HG02610 (cell line): ENCODE data around the gene NOS2.
"Not testable (repeated sequence)": the region's sequence is repeated elsewhere in the genome, so short reads cannot be mapped to it uniquely, and the experiment has no call there.

Experiments used
- ATAC-seq: cut with Tn5 transposase; IDR thresholded peaks from one replicate; pipeline ENCODE4 v1.9.1; 2021; ENCODE audit warnings: mild to moderate bottlenecking, moderate library complexity; ENCODE audit not compliant: unreplicated experiment

NOS2 gene

DNA sequence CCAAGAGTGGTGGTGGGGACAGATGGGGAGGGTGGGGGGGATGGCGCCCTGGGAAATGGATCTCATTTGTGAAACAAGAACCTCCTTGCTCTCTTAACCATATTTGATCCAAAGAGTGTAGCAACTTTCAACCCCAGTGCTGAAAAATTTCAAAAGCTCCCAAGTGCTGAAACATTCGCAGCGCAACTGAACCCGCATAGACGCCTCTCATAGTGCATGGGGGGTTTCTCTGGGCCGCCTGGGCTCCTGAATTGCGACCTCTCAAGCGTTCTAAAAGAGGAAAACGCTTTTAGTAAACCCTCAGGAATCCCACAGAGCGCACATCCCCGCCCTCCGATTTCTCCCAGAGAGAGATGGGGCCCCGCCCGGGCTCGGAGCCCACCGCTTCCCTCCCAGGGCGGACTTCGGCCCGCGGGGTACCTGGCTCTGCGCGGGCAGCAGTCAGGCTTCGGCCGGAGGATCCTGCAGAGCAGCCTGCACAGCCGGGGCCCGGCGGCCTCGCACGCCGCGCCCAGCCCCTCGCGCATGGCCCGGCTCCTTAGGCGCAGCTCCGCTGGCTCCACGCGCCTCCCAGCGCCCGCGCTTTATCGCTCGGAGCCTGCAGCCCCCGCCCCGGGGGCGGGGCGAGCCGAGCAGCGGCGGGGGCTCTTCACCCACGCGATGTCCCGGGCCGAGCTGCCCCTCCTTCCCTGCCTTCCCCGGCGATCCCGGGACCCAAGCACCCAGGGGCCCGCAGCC lies 7.0 kb downstream of the NOS2 start:
- ATAC-seq = no peak

DNA sequence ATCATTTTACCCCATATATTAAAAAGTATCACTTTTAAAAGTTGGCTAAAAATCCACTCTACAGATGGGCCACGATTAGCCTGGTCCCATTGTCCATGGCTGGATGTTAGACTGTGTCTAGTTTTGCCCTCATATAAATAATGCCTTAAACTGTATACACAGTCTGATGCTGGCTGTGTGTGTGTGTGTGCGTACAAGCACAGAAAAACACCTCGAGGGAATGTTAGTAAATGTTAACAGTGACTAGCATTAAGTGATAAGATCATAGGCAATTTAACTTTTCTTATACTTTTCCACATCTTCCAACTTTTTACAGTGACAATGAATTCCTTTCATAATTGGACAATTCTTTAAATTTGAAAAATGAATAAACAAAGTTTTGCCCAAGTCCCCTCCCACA lies 8.2 kb downstream of the NOS2 start:
- ATAC-seq = no peak

- ATAC-seq = no peak
Measured at GRCh38 chr17:27788919-27789318, 11.4 kb downstream of the NOS2 start.

- ATAC-seq = no peak
Measured at GRCh38 chr17:27783440-27784350, 16.6 kb downstream of the NOS2 start.

DNA sequence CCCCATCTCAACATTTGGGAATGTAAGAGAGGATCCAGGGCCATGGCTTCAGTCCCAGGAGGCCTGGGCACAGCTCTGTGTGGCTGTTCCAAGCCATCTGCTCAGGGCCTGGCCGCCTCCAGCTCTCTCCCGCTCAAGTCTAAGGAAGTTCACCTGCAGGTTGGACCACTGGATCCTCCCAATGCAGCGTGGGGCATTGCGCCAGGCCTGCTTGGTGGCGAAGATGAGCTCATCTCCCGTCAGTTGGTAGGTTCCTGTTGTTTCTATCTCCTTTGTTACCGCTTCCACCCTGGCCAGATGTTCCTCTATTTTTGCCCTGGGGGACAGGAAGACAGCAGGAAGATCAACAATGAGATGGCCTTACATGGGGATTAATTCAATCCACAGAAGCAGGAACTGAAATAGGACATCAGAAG lies 17.5 kb downstream of the NOS2 start:
- no peak for ATAC-seq

DNA sequence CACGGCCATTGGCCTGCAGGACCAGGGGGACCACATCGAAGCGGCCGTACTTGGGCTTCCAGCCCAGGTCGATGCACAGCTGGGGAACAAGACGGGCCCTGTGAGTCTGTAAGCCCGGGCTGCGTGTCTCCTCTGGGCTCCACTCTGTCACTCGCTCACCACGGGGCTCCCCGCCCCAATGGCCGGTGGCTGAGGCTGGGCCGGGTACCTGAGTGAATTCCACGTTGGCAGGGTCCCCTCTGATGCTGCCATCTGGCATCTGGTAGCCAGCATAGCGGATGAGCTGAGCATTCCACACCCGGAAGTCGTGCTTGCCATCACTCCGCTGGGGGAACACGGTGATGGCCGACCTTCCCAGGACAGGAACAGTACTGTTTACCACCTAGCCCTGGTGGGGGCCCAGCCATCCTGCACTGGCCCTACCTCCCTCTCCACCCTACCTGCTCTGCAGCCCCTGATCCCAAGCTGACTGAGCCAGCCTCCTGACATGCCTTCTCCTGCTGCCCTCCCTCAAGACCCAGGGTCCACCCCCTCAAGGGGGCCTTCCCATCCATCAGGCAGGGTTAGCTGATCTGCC lies 19.4 kb downstream of the NOS2 start:
- no peak for ATAC-seq

- no peak for ATAC-seq
Measured at GRCh38 chr17:27780092-27780827, 20.1 kb downstream of the NOS2 start.

DNA sequence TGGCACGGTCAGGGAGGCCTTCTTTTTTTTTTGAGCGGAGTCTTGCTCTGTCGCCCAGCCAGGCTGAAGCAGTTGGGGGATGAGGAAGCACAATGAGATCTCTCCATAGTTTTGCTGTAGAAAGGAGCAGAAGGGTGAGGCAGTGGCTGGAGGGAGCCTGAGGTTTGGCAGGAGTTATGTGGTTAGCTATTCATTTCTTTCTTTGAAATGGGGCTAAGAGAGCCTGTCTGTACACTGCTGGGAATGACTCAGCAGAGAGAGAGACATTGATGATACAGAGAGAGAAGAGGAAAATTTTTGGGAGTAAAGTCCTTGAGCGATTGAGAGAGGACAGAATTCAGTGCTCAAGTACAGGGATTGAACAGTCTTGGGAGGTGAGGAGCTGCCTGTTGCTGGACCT lies 22.1 kb downstream of the NOS2 start:
- ATAC-seq = no peak

DNA sequence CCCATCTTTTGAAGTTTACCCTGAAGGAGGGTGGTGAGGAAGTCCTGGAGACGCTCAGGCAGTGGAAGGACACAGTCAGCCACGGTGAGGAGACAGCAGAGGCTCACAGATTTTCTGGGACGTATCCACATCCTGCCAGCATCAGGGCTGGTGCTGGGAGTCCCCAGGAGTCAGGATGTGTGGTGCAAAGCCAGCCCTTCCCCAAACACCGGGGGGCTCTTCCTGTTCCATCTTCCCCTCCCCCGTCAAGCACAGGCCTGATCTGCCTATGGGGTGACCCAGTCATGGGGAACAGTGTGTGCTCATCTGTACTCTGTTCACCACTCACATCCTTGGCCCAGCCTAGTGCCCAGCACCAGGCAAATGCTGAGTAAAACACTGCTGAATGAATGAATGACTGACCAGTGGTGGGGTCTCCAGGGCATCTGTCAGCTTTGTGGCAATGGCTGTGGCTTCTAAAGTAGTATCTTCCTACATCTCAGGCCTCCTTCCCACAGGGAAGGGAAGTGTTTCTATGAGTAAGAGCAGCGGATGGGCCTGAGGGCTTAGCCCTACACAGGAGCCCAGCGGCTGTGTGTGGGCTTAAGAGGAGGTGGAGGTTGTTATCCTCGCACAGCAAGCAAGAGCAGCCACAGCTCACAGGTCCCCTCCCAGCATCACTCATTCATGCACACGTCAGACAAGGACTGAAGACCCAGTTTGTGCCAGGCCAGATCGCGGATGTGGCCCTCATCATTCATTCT lies 23.3 kb downstream of the NOS2 start:
- no peak for ATAC-seq

- no peak for ATAC-seq
Measured at GRCh38 chr17:27771586-27771985, 28.7 kb downstream of the NOS2 start.

DNA sequence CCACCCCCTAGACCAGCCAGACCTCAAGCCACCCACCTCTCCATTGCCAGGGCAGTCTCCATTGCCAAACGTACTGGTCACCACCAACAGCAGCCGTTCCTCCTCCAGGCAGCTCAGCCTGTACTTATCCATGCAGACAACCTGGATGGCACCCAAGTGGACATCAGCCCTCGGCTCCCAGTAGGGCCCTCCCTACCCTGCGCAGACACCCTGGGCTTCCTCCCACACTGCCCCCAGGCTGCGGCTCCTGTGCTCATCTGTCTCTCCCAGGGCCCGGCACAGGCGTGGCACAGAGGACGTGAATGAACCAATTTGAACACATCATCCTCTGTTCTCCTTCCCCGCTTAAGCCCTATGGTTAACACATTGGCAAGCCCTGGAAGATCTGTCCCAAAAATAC lies 29.5 kb downstream of the NOS2 start:
- no peak for ATAC-seq

DNA sequence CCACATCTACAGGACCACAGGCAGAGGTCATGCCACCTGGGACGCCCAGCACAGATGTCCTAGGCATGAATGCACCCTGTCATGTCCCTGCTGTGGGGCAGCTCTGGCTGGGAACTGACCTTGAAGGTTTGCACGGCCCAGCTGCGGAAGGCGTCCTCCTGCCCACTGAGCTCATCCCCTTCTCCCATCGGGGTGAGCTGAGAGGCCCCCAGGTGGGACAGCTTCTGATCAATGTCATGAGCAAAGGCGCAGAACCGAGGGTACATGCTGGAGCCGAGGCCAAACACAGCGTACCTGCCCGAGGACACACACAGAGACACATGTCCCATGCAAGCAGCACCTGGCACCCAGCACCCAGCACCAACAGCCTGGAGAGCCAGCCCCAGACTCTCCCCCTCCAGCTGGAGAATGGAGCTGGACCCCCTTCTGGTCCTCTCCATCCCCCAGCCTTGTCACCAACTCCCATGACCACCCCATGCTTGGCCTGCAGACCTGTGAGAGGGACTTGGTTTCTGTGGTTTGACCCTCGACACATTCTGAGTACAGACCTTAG lies 31.4 kb downstream of the NOS2 start:
- ATAC-seq = no peak

GRCh38 chr17:27766438-27766837 lies 33.9 kb downstream of the NOS2 start:
- ATAC-seq = no peak

DNA sequence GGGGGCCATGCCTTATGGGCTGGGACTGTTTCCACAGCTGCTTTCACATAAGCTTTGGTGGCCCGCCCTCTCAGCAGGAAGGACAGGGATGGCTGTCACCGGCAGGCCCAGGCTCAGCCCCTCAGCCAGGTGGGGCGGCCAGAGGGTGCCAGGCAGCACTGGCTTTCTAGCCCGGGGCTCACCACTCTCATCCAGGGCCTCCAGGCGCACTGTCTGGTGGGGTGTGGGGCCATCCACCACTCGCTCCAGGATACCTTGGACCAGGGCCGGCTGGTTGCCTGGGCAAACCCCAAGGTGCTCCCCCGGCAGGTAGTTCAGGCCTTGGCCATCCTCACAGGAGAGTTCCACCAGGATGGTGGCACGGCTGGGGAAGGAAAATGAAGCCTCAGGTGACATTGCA lies 35.0 kb downstream of the NOS2 start:
- ATAC-seq = no peak

GRCh38 chr17:27764589-27764988 lies 35.7 kb downstream of the NOS2 start:
- ATAC-seq = no peak

DNA sequence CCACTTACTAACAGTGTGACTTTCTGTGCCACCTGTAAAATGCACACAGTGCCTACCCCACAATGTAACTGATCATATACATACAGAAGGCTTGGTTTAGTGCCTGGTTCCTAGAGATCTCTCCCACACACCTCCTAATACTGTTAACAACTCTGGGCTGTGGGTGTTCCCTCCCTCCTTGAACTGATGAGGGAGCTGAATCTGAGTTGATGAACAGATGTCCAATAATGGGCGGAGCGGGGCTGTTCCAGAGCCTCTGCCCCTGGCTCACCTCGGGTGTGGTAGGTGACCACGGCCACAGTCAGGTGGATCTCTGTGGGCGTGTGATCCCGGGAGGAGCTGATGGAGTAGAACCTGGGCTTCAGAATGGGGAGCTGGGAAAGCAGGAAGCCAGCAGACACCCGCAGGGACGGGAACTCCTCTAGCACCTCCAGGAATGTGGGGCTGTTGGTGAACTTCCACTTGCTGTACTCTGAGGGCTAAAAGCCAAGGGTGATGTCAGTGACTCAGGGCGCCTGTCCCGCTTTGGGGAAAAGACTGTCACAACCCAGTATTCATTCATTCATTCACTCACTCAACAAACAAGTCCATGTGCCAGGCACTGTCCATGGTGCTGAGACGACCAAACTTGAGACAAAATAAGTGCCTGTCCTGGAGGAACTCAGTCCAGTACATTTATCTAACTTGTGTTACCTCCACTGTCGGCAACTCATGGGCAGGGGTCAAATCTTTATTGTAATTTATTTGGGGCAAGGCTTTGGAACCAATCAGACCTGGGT lies 37.6 kb downstream of the NOS2 start:
- ATAC-seq = no peak

GRCh38 chr17:27760931-27761330 lies 39.4 kb downstream of the NOS2 start:
- not testable (repeated sequence) for ATAC-seq

DNA sequence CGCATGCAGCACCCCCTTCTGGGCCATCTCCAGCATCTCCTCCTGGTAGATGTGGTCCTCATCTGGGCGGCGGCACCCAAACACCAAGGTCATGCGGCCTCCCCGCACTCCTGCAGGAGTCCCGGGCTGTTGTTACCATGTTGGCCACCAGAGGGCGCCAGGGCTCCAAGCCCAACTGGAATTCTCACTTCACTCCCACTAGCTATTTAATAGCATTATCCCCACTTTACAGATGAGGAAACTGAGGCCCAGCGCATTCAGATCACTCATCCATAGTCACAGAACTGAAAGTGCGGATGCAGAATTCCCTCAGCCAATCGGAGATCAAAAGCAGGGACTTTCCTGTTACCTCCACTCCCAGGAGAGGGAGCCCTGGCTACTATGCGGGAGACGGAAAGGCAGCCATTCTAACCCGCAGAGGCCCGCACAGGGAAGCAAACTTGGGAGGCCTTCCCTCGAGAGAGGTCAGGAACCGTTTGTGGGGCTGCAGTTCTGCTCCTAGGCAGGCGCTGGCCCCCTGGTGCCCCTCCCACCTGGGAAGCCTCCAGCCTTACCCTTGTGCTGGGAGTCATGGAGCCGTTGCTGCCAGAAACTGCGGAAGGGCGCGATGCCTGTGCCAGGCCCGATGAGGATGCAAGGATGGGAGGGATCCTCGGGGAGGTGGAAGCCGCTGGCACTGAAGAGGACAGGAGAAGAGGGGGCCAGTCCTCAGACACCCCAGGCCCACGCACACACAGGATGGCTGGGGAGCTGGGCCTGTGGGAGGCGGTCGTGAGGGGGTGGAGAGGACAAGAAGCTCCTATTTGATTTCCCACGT lies 40.1 kb downstream of the NOS2 start:
- ATAC-seq = no peak

- no peak for ATAC-seq
Measured at GRCh38 chr17:27759528-27759927, 40.8 kb downstream of the NOS2 start.
